Keratinocyte (primary cell): Measurements from ENCODE around the gene PTPRB. TPM values are rescaled to one million over a fixed set of nuclear protein-coding genes. Genes with fewer than 3 reads are reported as not detected.

Source experiments
- DNase-seq: peaks from one replicate; pipeline ENCODE4 v3.0.0-alpha.2; 2011; ENCODE audit warnings: low read depth, missing footprints, low spot score
- FAIRE-seq: peaks from 2 replicates; lab custom pipeline; 2011; peaks lifted over from hg19 to GRCh38; lab: Jason Lieb, UNC
- H2AFZ ChIP-seq: 2 replicates; pipeline ENCODE4 v1.6.0; 2012; ENCODE audit warnings: low read length, control low read depth, inconsistent platforms; ENCODE audit not compliant: control insufficient read depth
- H3K27ac ChIP-seq: 2 replicates; pipeline ENCODE4 v1.5.1; 2011; ENCODE audit warnings: low read length; ENCODE audit not compliant: control insufficient read depth, insufficient read depth
- H3K27me3 ChIP-seq: 3 replicates; pipeline ENCODE4 v1.6.0; 2011; ENCODE audit warnings: low read length; ENCODE audit not compliant: control insufficient read depth, insufficient read depth; ENCODE audit errors: extremely low read depth
- H3K36me3 ChIP-seq, 2 experiments: 2 replicates in 1 of 2; 3 replicates in 1 of 2; pipeline ENCODE4 v1.5.1; 2011; ENCODE audit warnings: low read length in 2 of 2, mild to moderate bottlenecking in 1 of 2; ENCODE audit not compliant: control insufficient read depth in 2 of 2, insufficient read depth in 2 of 2; ENCODE audit errors: extremely low read depth in 1 of 2
- H3K4me1 ChIP-seq: 3 replicates; pipeline ENCODE4 v1.5.1; 2011; ENCODE audit warnings: low read length; ENCODE audit not compliant: control insufficient read depth, insufficient read depth; ENCODE audit errors: extremely low read depth
- H3K4me2 ChIP-seq: 3 replicates; pipeline ENCODE4 v1.6.0; 2011; ENCODE audit warnings: low read depth, low read length; ENCODE audit not compliant: control insufficient read depth, insufficient read depth; ENCODE audit errors: extremely low read depth
- H3K4me3 ChIP-seq, 3 experiments: fragments of 200-600 bp in 1 of 3; sonication (generic) in 1 of 3; 2 replicates in 2 of 3; 3 replicates in 1 of 3; pipeline ENCODE4 v1.5.1; 2011 to 2016; ENCODE audit warnings: low read length in 3 of 3, mild to moderate bottlenecking in 3 of 3, control low read depth in 2 of 3, inconsistent platforms in 1 of 3, low read depth in 1 of 3, mixed read lengths in 1 of 3, mixed run types in 1 of 3, moderate library complexity in 1 of 3; ENCODE audit not compliant: control insufficient read depth in 2 of 3, insufficient read depth in 2 of 3; ENCODE audit errors: extremely low read depth in 1 of 3
- H3K79me2 ChIP-seq: 2 replicates; pipeline ENCODE4 v1.6.0; 2012; ENCODE audit warnings: low read length; ENCODE audit not compliant: control insufficient read depth, insufficient read depth
- H3K9ac ChIP-seq: 3 replicates; pipeline ENCODE4 v1.6.0; 2011; ENCODE audit warnings: low read length; ENCODE audit not compliant: control insufficient read depth, insufficient read depth; ENCODE audit errors: extremely low read depth
- H3K9me1 ChIP-seq: 3 replicates; pipeline ENCODE4 v1.6.0; 2011; ENCODE audit warnings: low read length; ENCODE audit not compliant: control insufficient read depth, insufficient read depth; ENCODE audit errors: extremely low read depth
- H3K9me3 ChIP-seq: 2 replicates; pipeline ENCODE4 v1.5.1; 2012; ENCODE audit warnings: low read depth, low read length; ENCODE audit not compliant: control insufficient read depth
- H4K20me1 ChIP-seq: 3 replicates; pipeline ENCODE4 v1.6.0; 2011; ENCODE audit warnings: low read length; ENCODE audit not compliant: control insufficient read depth, insufficient read depth; ENCODE audit errors: extremely low read depth
- CTCF ChIP-seq, 3 experiments: IDR thresholded peaks in 1 of 3; conservative IDR thresholded peaks in 1 of 3; optimal IDR thresholded peaks in 1 of 3; 2 replicates in 2 of 3; 3 replicates in 1 of 3; pipeline versions ENCODE3 to v1.5.1; 2011; ENCODE audit warnings: low read length in 3 of 3, mild to moderate bottlenecking in 3 of 3, moderate library complexity in 2 of 3, control low read depth in 1 of 3, inconsistent platforms in 1 of 3; ENCODE audit not compliant: insufficient read depth in 2 of 3; ENCODE audit errors: extremely low read depth in 1 of 3
- EZH2 ChIP-seq: IDR thresholded peaks from one replicate; pipeline ENCODE4 v1.6.1; 2012; ENCODE audit warnings: inconsistent platforms, mild to moderate bottlenecking, low read length, moderate library complexity
- dilution Hi-C: fragments of 300-500 bp; cut with MboI; formaldehyde crosslinking; loops from one replicate; pipeline ENCODE4 v1.7.0; 2020; ENCODE audit warnings: low sequenced_read_pairs; ENCODE audit not compliant: extremely low pct_ligation_motif_present
- polyA plus RNA-seq, 5 experiments: library from polyadenylated mRNA; depleted of rRNA in 3 of 5; stranded (reverse) in 3 of 5; stranded (forward) in 1 of 5; unstranded in 1 of 5; fragments of >200 nt; gene quantifications; 1 replicate in 1 of 5; 2 replicates in 3 of 5; 3 replicates in 1 of 5; pipeline versions ENCODE4 v1.2.1 to v1.2.3, GENCODE V29; 2011 to 2012; ENCODE audit warnings: missing spikeins in 2 of 5, low read depth in 1 of 5, low replicate concordance in 1 of 5

Gene PTPRB
- polyA plus RNA-seq, 1 donor (not counting 4 experiments of a cell fraction or from before 2014, with no cell fraction given), result 0.46 TPM

GRCh38 chr12:70639535-70639934 lies 2.3 kb upstream of the PTPRB start:
- H3K9me3 ChIP-seq, result no peaks in the 10 kb centered on the region
- no peak overlapping the region for H3K4me3 ChIP-seq
- H3K27me3 ChIP-seq, result no peaks in the 10 kb centered on the region
- H3K4me2 ChIP-seq, result no peak overlapping the region
- dilution Hi-C loops, result no loop called here
- H3K9ac ChIP-seq, result no peak overlapping the region
- no peak for DNase-seq
- FAIRE-seq, result no peak
- H3K36me3 ChIP-seq, result no peaks in the 10 kb centered on the region
- H3K4me1 ChIP-seq, result peaks cover 9% of the 10 kb centered on the region
- H3K9me1 ChIP-seq, result no peaks in the 10 kb centered on the region
- H4K20me1 ChIP-seq, result no peaks in the 10 kb centered on the region
- H3K27ac ChIP-seq, result no peak overlapping the region
- H2AFZ ChIP-seq, result no peak overlapping the region
- TF ChIP-seq CTCF (optimal IDR thresholded peaks at IDR 0.05 in 1 of 3, IDR thresholded peaks at IDR 0.05 in 1 of 3, conservative IDR thresholded peaks at IDR 0.05 in 1 of 3; ENCODE audit: extremely low read depth in 1 of 3, insufficient read depth in 2 of 3, low read length in 3 of 3) (no peak), EZH2 (no peak)
- H3K79me2 ChIP-seq, result no peaks in the 10 kb centered on the region

- FAIRE-seq, result no peak
- dilution Hi-C loops, result no loop called here
- no peak overlapping the region for H3K9ac ChIP-seq
- H3K27me3 ChIP-seq, result no peaks in the 10 kb centered on the region
- TF ChIP-seq EZH2 (no peak), CTCF (optimal IDR thresholded peaks at IDR 0.05 in 1 of 3, IDR thresholded peaks at IDR 0.05 in 1 of 3, conservative IDR thresholded peaks at IDR 0.05 in 1 of 3; ENCODE audit: extremely low read depth in 1 of 3, insufficient read depth in 2 of 3, low read length in 3 of 3) (no peak)
- no peak overlapping the region for H3K27ac ChIP-seq
- peaks cover 9% of the 10 kb centered on the region for H3K4me1 ChIP-seq
- DNase-seq, result no peak
- no peak overlapping the region for H3K4me3 ChIP-seq
- H2AFZ ChIP-seq, result no peak overlapping the region
- no peaks in the 10 kb centered on the region for H3K9me3 ChIP-seq
- H3K36me3 ChIP-seq, result no peaks in the 10 kb centered on the region
- H4K20me1 ChIP-seq, result no peaks in the 10 kb centered on the region
- H3K9me1 ChIP-seq, result no peaks in the 10 kb centered on the region
- H3K79me2 ChIP-seq, result no peaks in the 10 kb centered on the region
- H3K4me2 ChIP-seq, result no peak overlapping the region
Observed at GRCh38 chr12:70638639-70639360, 1.6 kb upstream of the PTPRB start.
